Panc1 (cell line): ENCODE measurements around the gene ALKBH4.

Experiments used
- TF ChIP-seq, protein P1 (sequence below): fragments of 450-650 bp; IDR thresholded peaks from 2 replicates; pipeline ENCODE4 v1.5.1; 2017; ENCODE audit warnings: mild to moderate bottlenecking
- TF ChIP-seq, protein P2 (sequence below), 2 experiments: IDR thresholded peaks; 2 replicates each; pipeline ENCODE4 v1.6.1; 2011 to 2012; ENCODE audit warnings: low read depth in 2 of 2, control low read depth in 1 of 2, low read length in 1 of 2, mild to moderate bottlenecking in 1 of 2, moderate library complexity in 1 of 2; ENCODE audit not compliant: insufficient read depth in 1 of 2

DNA sequence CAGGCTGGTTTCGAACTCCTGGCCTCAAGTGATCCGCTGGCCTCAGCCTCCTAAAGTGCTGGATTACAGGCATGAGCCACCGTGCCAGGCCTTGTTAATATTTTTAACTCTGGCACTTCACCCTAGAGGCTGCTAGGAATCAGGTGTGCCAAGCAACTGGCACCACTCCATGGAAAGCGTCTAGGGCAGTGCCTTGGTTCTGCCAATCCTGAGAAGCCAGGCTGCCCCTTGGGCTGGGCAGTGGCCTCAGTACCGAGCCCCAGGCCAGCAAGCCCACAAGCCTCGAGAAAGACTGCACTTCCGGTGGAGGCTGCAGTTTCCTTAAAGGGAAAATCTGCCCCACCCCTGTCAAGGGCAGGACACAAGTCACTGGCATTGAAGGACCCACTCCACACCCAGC is 11.3 kb downstream of the ALKBH4 start:
- TF ChIP-seq, protein P1, sequence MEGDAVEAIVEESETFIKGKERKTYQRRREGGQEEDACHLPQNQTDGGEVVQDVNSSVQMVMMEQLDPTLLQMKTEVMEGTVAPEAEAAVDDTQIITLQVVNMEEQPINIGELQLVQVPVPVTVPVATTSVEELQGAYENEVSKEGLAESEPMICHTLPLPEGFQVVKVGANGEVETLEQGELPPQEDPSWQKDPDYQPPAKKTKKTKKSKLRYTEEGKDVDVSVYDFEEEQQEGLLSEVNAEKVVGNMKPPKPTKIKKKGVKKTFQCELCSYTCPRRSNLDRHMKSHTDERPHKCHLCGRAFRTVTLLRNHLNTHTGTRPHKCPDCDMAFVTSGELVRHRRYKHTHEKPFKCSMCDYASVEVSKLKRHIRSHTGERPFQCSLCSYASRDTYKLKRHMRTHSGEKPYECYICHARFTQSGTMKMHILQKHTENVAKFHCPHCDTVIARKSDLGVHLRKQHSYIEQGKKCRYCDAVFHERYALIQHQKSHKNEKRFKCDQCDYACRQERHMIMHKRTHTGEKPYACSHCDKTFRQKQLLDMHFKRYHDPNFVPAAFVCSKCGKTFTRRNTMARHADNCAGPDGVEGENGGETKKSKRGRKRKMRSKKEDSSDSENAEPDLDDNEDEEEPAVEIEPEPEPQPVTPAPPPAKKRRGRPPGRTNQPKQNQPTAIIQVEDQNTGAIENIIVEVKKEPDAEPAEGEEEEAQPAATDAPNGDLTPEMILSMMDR = no peak
- TF ChIP-seq, protein P2, sequence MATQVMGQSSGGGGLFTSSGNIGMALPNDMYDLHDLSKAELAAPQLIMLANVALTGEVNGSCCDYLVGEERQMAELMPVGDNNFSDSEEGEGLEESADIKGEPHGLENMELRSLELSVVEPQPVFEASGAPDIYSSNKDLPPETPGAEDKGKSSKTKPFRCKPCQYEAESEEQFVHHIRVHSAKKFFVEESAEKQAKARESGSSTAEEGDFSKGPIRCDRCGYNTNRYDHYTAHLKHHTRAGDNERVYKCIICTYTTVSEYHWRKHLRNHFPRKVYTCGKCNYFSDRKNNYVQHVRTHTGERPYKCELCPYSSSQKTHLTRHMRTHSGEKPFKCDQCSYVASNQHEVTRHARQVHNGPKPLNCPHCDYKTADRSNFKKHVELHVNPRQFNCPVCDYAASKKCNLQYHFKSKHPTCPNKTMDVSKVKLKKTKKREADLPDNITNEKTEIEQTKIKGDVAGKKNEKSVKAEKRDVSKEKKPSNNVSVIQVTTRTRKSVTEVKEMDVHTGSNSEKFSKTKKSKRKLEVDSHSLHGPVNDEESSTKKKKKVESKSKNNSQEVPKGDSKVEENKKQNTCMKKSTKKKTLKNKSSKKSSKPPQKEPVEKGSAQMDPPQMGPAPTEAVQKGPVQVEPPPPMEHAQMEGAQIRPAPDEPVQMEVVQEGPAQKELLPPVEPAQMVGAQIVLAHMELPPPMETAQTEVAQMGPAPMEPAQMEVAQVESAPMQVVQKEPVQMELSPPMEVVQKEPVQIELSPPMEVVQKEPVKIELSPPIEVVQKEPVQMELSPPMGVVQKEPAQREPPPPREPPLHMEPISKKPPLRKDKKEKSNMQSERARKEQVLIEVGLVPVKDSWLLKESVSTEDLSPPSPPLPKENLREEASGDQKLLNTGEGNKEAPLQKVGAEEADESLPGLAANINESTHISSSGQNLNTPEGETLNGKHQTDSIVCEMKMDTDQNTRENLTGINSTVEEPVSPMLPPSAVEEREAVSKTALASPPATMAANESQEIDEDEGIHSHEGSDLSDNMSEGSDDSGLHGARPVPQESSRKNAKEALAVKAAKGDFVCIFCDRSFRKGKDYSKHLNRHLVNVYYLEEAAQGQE (IDR thresholded peaks at IDR 0.05; ENCODE audit: insufficient read depth in 1 of 2, low read depth in 2 of 2, low read length in 1 of 2) = no peak
